H1 (cell line): ENCODE measurements around the gene SLC9A2. TPM values are rescaled to one million over a fixed set of nuclear protein-coding genes. Genes with fewer than 3 reads are reported as not detected.

ENCODE experiments used
- CTCF ChIA-PET: fragments of 300-600 bp; sonication (Branson Sonifier 250); formaldehyde crosslinking; loops from one replicate; lab custom pipeline; 2021; ENCODE audit not compliant: partially characterized antibody; lab: Charles Lee
- POLR2A ChIA-PET: fragments of 300-600 bp; sonication (Branson Sonifier 250); formaldehyde crosslinking; loops from one replicate; lab custom pipeline; 2021; ENCODE audit warnings: inconsistent platforms; ENCODE audit not compliant: partially characterized antibody; lab: Charles Lee
- DNase-seq, 2 experiments: peaks; one replicate each; pipeline versions ENCODE4 v3.0.0 to v3.0.0-alpha.2; 2010 to 2022; ENCODE audit warnings: low spot score in 2 of 2, low read depth in 1 of 2, mixed read lengths in 1 of 2
- FAIRE-seq: peaks from 2 replicates; lab custom pipeline; 2011; peaks lifted over from hg19 to GRCh38; lab: Jason Lieb, UNC
- H2AFZ ChIP-seq: 2 replicates; pipeline ENCODE4 v1.8.1; 2012; ENCODE audit warnings: low read length, inconsistent platforms
- H2AK5ac ChIP-seq: 2 replicates; pipeline ENCODE4 v1.6.1; 2013; ENCODE audit warnings: low read depth, low read length
- H2BK120ac ChIP-seq: replicated peaks from 2 replicates; pipeline ENCODE3; 2013; ENCODE audit warnings: low read depth, low read length, inconsistent platforms
- H2BK12ac ChIP-seq: 2 replicates; pipeline ENCODE4 v1.6.1; 2013; ENCODE audit warnings: low read depth, low read length
- H2BK15ac ChIP-seq: 2 replicates; pipeline ENCODE4 v1.6.1; 2013; ENCODE audit warnings: low read length
- H2BK20ac ChIP-seq: 2 replicates; pipeline ENCODE4 v1.6.1; 2013; ENCODE audit warnings: low read length
- H2BK5ac ChIP-seq: 2 replicates; pipeline ENCODE4 v1.6.1; 2013; ENCODE audit warnings: low read depth, low read length
- H3K14ac ChIP-seq: 2 replicates; pipeline ENCODE4 v1.6.1; 2013; ENCODE audit warnings: inconsistent platforms; ENCODE audit not compliant: insufficient read length
- H3K18ac ChIP-seq: 2 replicates; pipeline ENCODE4 v1.6.1; 2013; ENCODE audit warnings: low read length; ENCODE audit errors: extremely low read depth
- H3K23ac ChIP-seq: 2 replicates; pipeline ENCODE4 v1.6.1; 2013; ENCODE audit warnings: inconsistent platforms; ENCODE audit not compliant: insufficient read length
- H3K23me2 ChIP-seq: 2 replicates; pipeline ENCODE4 v1.6.1; 2013; ENCODE audit warnings: low read depth, low read length
- H3K27ac ChIP-seq: 2 replicates; pipeline ENCODE4 v1.6.1; 2011; ENCODE audit warnings: low read depth, low read length, inconsistent platforms
- H3K27me3 ChIP-seq, 4 experiments: replicated peaks in 1 of 4; 1 replicate in 1 of 4; 2 replicates in 3 of 4; pipeline versions ENCODE4 v1.6.1 to v1.8.1; 2011 to 2013; ENCODE audit warnings: low read length in 3 of 4, mild to moderate bottlenecking in 3 of 4, inconsistent platforms in 2 of 4, mixed read lengths in 2 of 4, moderate library complexity in 1 of 4; ENCODE audit not compliant: control insufficient read depth in 3 of 4, insufficient read depth in 3 of 4; ENCODE audit errors: extremely low read depth in 1 of 4
- H3K36me3 ChIP-seq, 4 experiments: 2 replicates each; pipeline versions ENCODE4 v1.6.1 to v1.8.1; 2011 to 2013; ENCODE audit warnings: mild to moderate bottlenecking in 4 of 4, low read length in 3 of 4, moderate library complexity in 2 of 4, control low read depth in 1 of 4, inconsistent platforms in 1 of 4; ENCODE audit not compliant: insufficient read depth in 4 of 4, control insufficient read depth in 2 of 4
- H3K4ac ChIP-seq: replicated peaks from 2 replicates; pipeline ENCODE3; 2013; ENCODE audit warnings: low read length, low read depth, mixed read lengths, inconsistent platforms; ENCODE audit not compliant: insufficient read length
- H3K4me1 ChIP-seq, 4 experiments: replicated peaks in 1 of 4; 1 replicate in 1 of 4; 2 replicates in 3 of 4; pipeline versions ENCODE4 v1.6.1 to v1.8.1; 2011 to 2013; ENCODE audit warnings: low read length in 3 of 4, inconsistent platforms in 2 of 4, mixed read lengths in 1 of 4; ENCODE audit not compliant: insufficient read depth in 4 of 4, control insufficient read depth in 3 of 4
- H3K4me2 ChIP-seq, 2 experiments: 2 replicates each; pipeline versions ENCODE4 v1.6.1 to v1.8.1; 2011 to 2013; ENCODE audit warnings: low read depth in 2 of 2, low read length in 2 of 2, control low read depth in 1 of 2, inconsistent platforms in 1 of 2, mild to moderate bottlenecking in 1 of 2; ENCODE audit not compliant: insufficient read depth in 1 of 2
- H3K4me3 ChIP-seq, 4 experiments: fragments of 200-600, 300-600 bp in 1 of 4; sonication (generic), shearing (Covaris generic), sonication (Bioruptor Twin) in 1 of 4; 2 replicates each; pipeline versions ENCODE4 v1.5.1 to v1.8.1; 2011 to 2016; ENCODE audit warnings: low read length in 4 of 4, low read depth in 3 of 4, control low read depth in 2 of 4, inconsistent platforms in 2 of 4, mild to moderate bottlenecking in 2 of 4, mixed read lengths in 1 of 4, moderate library complexity in 1 of 4; ENCODE audit not compliant: insufficient read depth in 2 of 4; ENCODE audit errors: extremely low read depth in 1 of 4
- H3K56ac ChIP-seq: replicated peaks from 2 replicates; pipeline ENCODE3; 2013; ENCODE audit warnings: low read depth, mild to moderate bottlenecking, mixed read lengths, low read length, inconsistent platforms; ENCODE audit not compliant: insufficient read length
- H3K79me1 ChIP-seq: 2 replicates; pipeline ENCODE4 v1.6.1; 2013; ENCODE audit warnings: low read depth, low read length, control low read depth
- H3K79me2 ChIP-seq, 2 experiments: 2 replicates each; pipeline versions ENCODE4 v1.6.1 to v1.8.1; 2012 to 2013; ENCODE audit warnings: low read length in 2 of 2, mild to moderate bottlenecking in 2 of 2, inconsistent platforms in 1 of 2; ENCODE audit not compliant: insufficient read depth in 2 of 2, control insufficient read depth in 1 of 2
- H3K9ac ChIP-seq, 4 experiments: replicated peaks in 1 of 4; 1 replicate in 1 of 4; 2 replicates in 3 of 4; pipeline versions ENCODE4 v1.6.1 to v1.8.1; 2011 to 2013; ENCODE audit warnings: low read depth in 3 of 4, low read length in 3 of 4, control low read depth in 2 of 4, mild to moderate bottlenecking in 2 of 4, moderate library complexity in 2 of 4, inconsistent platforms in 1 of 4; ENCODE audit errors: extremely low read depth in 1 of 4
- H3K9me3 ChIP-seq, 2 experiments: 2 replicates each; pipeline versions ENCODE4 v1.6.1 to v1.8.1; 2012 to 2013; ENCODE audit warnings: mild to moderate bottlenecking in 2 of 2, moderate library complexity in 2 of 2, control low read depth in 1 of 2, inconsistent platforms in 1 of 2, low read depth in 1 of 2, low read length in 1 of 2, mixed read lengths in 1 of 2; ENCODE audit not compliant: insufficient read depth in 2 of 2
- H4K20me1 ChIP-seq, 2 experiments: replicated peaks in 1 of 2; 2 replicates each; pipeline versions ENCODE3 to v1.8.1; 2011 to 2013; ENCODE audit warnings: inconsistent platforms in 2 of 2, low read length in 2 of 2, mild to moderate bottlenecking in 1 of 2; ENCODE audit not compliant: insufficient read depth in 2 of 2, control insufficient read depth in 1 of 2
- H4K5ac ChIP-seq: 2 replicates; pipeline ENCODE4 v1.6.1; 2013; ENCODE audit warnings: low read length, low read depth, mixed read lengths, inconsistent platforms; ENCODE audit not compliant: insufficient read length
- H4K8ac ChIP-seq: 2 replicates; pipeline ENCODE4 v1.8.0; 2013; ENCODE audit warnings: mild to moderate bottlenecking, moderate library complexity, low read length, inconsistent platforms; ENCODE audit not compliant: insufficient read depth; ENCODE audit errors: extremely low read depth
- H4K91ac ChIP-seq: replicated peaks from 2 replicates; pipeline ENCODE3; 2013; ENCODE audit warnings: low read length, mixed read lengths, inconsistent platforms; ENCODE audit not compliant: insufficient read length
- EP300 ChIP-seq, 2 experiments: IDR thresholded peaks; 1 replicate in 1 of 2; 2 replicates in 1 of 2; pipeline ENCODE4 v1.6.1; 2011 to 2012; ENCODE audit warnings: low read depth in 2 of 2, low read length in 2 of 2, mild to moderate bottlenecking in 2 of 2, borderline replicate concordance in 1 of 2, inconsistent platforms in 1 of 2, moderate library complexity in 1 of 2
- RAD21 ChIP-seq, 2 experiments: IDR thresholded peaks in 1 of 2; conservative IDR thresholded peaks in 1 of 2; 2 replicates each; pipeline ENCODE4 v1.6.1; 2011; ENCODE audit warnings: low read depth in 2 of 2, low read length in 2 of 2, improper control_type of control experiment in 1 of 2, inconsistent platforms in 1 of 2, mild to moderate bottlenecking in 1 of 2, moderate library complexity in 1 of 2
- TEAD4 ChIP-seq: IDR thresholded peaks from 2 replicates; pipeline ENCODE4 v1.6.1; 2012; ENCODE audit warnings: low read depth, low read length, inconsistent platforms, mixed read lengths
- WGBS, 2 experiments: shearing (Covaris generic) in 1 of 2; methylation state at CpG; one replicate each; pipeline versions ENCODE4 v1.1.6 to v1.1.7; 2013 to 2015; ENCODE audit warnings: low lambda C conversion rate in 2 of 2, mixed read lengths in 2 of 2, inconsistent platforms in 1 of 2, low coverage in 1 of 2, missing lambda C conversion rate in 1 of 2; ENCODE audit not compliant: insufficient replicate concordance in 2 of 2, insufficient coverage in 1 of 2, insufficient read length in 1 of 2; ENCODE audit errors: extremely low coverage in 1 of 2, missing lambda C conversion rate in 1 of 2; 5-methylcytosine and 5-hydroxymethylcytosine counted together
- polyA plus RNA-seq, 7 experiments: library from polyadenylated mRNA; depleted of rRNA in 3 of 7; stranded (reverse) in 5 of 7; unstranded in 2 of 7; fragments of >200 nt in 5 of 7; fragments of 200-250 nt in 2 of 7; gene quantifications; 1 replicate in 5 of 7; 2 replicates in 1 of 7; 4 replicates in 1 of 7; pipeline versions ENCODE4 v1.2.1 to v1.2.3, GENCODE V29; 2011 to 2013; ENCODE audit warnings: missing spikeins in 2 of 7, mixed read lengths in 2 of 7
- total RNA-seq: library from RNA; stranded (reverse); fragmentation: NEBNext Ultra II Directional; extraction: Animal tissue kit (Norgen Biotek cat#: 25700); gene quantifications from 2 replicates; pipeline ENCODE4 v1.2.1, GENCODE V29; 2021
- TF ChIP-seq, protein P1 (sequence below), 3 experiments: IDR thresholded peaks; 1 replicate in 2 of 3; 2 replicates in 1 of 3; pipeline versions ENCODE4 v1.5.1 to v1.6.1; 2011; ENCODE audit warnings: low read length in 3 of 3, mild to moderate bottlenecking in 3 of 3, inconsistent platforms in 2 of 3, low read depth in 1 of 3, moderate library complexity in 1 of 3; ENCODE audit not compliant: insufficient read depth in 1 of 3; ENCODE audit errors: control extremely low read depth in 1 of 3

Gene SLC9A2
- total and polyA plus RNA-seq, 2 of the 8 experiments (the other 6 are each of a cell fraction or from before 2014, with no cell fraction given), result 0.06 to 0.13 TPM

DNA sequence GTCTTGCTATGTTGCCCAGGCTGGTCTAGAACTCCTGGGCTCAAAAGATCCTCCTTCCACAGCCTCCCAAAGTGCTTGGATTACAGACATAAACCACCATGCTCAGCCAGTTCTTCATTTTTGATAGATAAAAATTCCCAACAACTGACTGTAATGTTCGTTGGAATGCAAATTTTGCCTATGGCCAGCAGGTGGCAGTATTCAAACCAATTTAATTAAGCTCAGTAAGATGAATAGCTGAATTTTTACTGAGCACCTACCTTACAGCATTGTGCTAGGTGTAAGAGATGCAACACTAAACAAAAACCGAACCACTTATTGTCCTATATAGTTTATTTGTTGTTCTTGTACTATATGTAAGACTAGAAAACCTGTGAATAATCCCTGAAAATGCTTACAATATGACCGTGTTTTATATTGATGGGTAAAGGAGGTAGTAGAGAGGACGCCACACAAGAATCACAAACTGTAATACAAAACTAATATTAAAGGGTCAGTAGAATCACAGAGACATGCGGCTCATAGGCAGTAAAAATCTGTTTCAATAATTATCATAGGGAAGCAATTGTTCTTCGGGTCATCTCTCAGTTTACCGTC lies 134.3 kb downstream of the SLC9A2 start:
- WGBS, 2 experiments, result 75% methylated on average over 7 of the region's 7 CpGs; no CpG with 5 or more reads in 1 of the 2 experiments
- no peak overlapping the region for H4K8ac ChIP-seq
- no peak overlapping the region for H3K18ac ChIP-seq
- H2BK15ac ChIP-seq, result no peak overlapping the region
- H2BK5ac ChIP-seq, result no peak overlapping the region
- H3K79me1 ChIP-seq, result no peaks in the 10 kb centered on the region
- no peak overlapping the region for H2BK12ac ChIP-seq
- ChIA-PET POLR2A (no interaction called here), CTCF (interaction anchor here (0.6 to 7.5 kb wide), 33 partner anchors 9 to 1856 kb away, joined by 3 to 122 read pairs (median 4); partner anchors contain the start of gene TMEM182)
- no peak overlapping the region for H3K14ac ChIP-seq
- H2BK120ac ChIP-seq, result no peak overlapping the region
- H3K23me2 ChIP-seq, result no peaks in the 10 kb centered on the region
- H3K56ac ChIP-seq, result no peak overlapping the region
- H3K4me3 ChIP-seq, result no peak overlapping the region
- peak; percentile 69; the same call in 1 of the 2 replicates for TF ChIP-seq TEAD4
- TF ChIP-seq RAD21 (IDR thresholded peaks at IDR 0.05 in 1 of 2, conservative IDR thresholded peaks at IDR 0.05 in 1 of 2; ENCODE audit: low read depth in 2 of 2, low read length in 2 of 2), result peak; percentile 35 to 41; a peak in 3 of 4 replicates
- TF ChIP-seq EP300 (IDR thresholded peaks at IDR 0.05; ENCODE audit: borderline replicate concordance in 1 of 2, low read depth in 2 of 2, low read length in 2 of 2), result no peak
- TF ChIP-seq, protein P1, sequence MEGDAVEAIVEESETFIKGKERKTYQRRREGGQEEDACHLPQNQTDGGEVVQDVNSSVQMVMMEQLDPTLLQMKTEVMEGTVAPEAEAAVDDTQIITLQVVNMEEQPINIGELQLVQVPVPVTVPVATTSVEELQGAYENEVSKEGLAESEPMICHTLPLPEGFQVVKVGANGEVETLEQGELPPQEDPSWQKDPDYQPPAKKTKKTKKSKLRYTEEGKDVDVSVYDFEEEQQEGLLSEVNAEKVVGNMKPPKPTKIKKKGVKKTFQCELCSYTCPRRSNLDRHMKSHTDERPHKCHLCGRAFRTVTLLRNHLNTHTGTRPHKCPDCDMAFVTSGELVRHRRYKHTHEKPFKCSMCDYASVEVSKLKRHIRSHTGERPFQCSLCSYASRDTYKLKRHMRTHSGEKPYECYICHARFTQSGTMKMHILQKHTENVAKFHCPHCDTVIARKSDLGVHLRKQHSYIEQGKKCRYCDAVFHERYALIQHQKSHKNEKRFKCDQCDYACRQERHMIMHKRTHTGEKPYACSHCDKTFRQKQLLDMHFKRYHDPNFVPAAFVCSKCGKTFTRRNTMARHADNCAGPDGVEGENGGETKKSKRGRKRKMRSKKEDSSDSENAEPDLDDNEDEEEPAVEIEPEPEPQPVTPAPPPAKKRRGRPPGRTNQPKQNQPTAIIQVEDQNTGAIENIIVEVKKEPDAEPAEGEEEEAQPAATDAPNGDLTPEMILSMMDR (IDR thresholded peaks at IDR 0.05; ENCODE audit: control extremely low read depth in 1 of 3, insufficient read depth in 1 of 3, low read depth in 1 of 3, low read length in 3 of 3), result peak in 2 of 3 experiments; percentile 48 to 62; a peak in 3 of 4 replicates
- H4K20me1 ChIP-seq, result no peaks in the 10 kb centered on the region
- no peak overlapping the region for H3K23ac ChIP-seq
- H3K27me3 ChIP-seq, result no peaks in the 10 kb centered on the region
- H2AK5ac ChIP-seq, result no peak overlapping the region
- H3K9ac ChIP-seq, result no peak overlapping the region
- H3K27ac ChIP-seq, result no peak overlapping the region
- H3K9me3 ChIP-seq, result no peaks in the 10 kb centered on the region
- peak; percentile 65 for FAIRE-seq
- no peaks in the 10 kb centered on the region for H3K79me2 ChIP-seq
- H3K4me1 ChIP-seq, result 0 out of 7 replicates have a peak, but pooled peaks cover 0 to 2% (median 0%) of the 10 kb centered on the region in 4 experiments
- no peaks in the 10 kb centered on the region for H3K36me3 ChIP-seq
- H4K5ac ChIP-seq, result no peak overlapping the region
- H3K4ac ChIP-seq, result no peak overlapping the region
- no peak for DNase-seq
- no peak overlapping the region for H2AFZ ChIP-seq
- H3K4me2 ChIP-seq, result no peak overlapping the region
- H4K91ac ChIP-seq, result no peak overlapping the region
- no peak overlapping the region for H2BK20ac ChIP-seq
